WTC11 (cell line): Measurements from ENCODE around the gene PPP2R5E. TPM values are rescaled to one million over a fixed set of nuclear protein-coding genes. Genes with fewer than 3 reads are reported as not detected.
A peak's percentile ranks its signal among the peaks of the same experiment; 100 is the strongest.

Experiments used
- AR ChIP-seq: fragments of 250-450 bp; sonication (Bioruptor Pico); IDR thresholded peaks from 2 replicates; pipeline ENCODE4 v1.9.0; 2021; ENCODE audit warnings: mild to moderate bottlenecking
- ATF3 ChIP-seq: sonication (generic); formaldehyde crosslinking; conservative IDR thresholded peaks from 2 replicates; pipeline ENCODE4 v1.8.1; 2022; ENCODE audit warnings: mild to moderate bottlenecking, missing genetic modification reagents
- ATF6 ChIP-seq: sonication (generic); formaldehyde crosslinking; IDR thresholded peaks from 2 replicates; pipeline ENCODE4 v1.8.1; 2023; ENCODE audit warnings: mild to moderate bottlenecking, missing genetic modification reagents
- CBFB ChIP-seq: sonication (generic); formaldehyde crosslinking; IDR thresholded peaks from 2 replicates; pipeline ENCODE4 v1.8.1; 2022; ENCODE audit warnings: mild to moderate bottlenecking, low read depth, missing genetic modification reagents
- CREB1 ChIP-seq: sonication (generic); formaldehyde crosslinking; IDR thresholded peaks from 2 replicates; pipeline ENCODE4 v1.8.0; 2023; ENCODE audit warnings: mild to moderate bottlenecking, missing genetic modification reagents
- E2F1 ChIP-seq: sonication (generic); formaldehyde crosslinking; IDR thresholded peaks from 2 replicates; pipeline ENCODE4 v1.8.0; 2022; ENCODE audit warnings: mild to moderate bottlenecking, missing genetic modification reagents
- E2F5 ChIP-seq: sonication (generic); formaldehyde crosslinking; IDR thresholded peaks from 2 replicates; pipeline ENCODE4 v1.8.1; 2022; ENCODE audit warnings: mild to moderate bottlenecking, moderate library complexity, missing genetic modification reagents
- ESRRA ChIP-seq: sonication (generic); formaldehyde crosslinking; IDR thresholded peaks from 2 replicates; pipeline ENCODE4 v1.8.1; 2022; ENCODE audit warnings: mild to moderate bottlenecking, missing genetic modification reagents, borderline replicate concordance
- ETV6 ChIP-seq: sonication (generic); formaldehyde crosslinking; IDR thresholded peaks from 2 replicates; pipeline ENCODE4 v1.8.1; 2022; ENCODE audit warnings: mild to moderate bottlenecking, missing genetic modification reagents
- FOXK1 ChIP-seq: sonication (generic); formaldehyde crosslinking; IDR thresholded peaks from 2 replicates; pipeline ENCODE4 v1.8.0; 2022; ENCODE audit warnings: mild to moderate bottlenecking, moderate library complexity, missing genetic modification reagents
- FOXP4 ChIP-seq: sonication (generic); formaldehyde crosslinking; IDR thresholded peaks from 2 replicates; pipeline ENCODE4 v1.8.0; 2022; ENCODE audit warnings: mild to moderate bottlenecking, missing genetic modification reagents
- GTF2I ChIP-seq: fragments of 250-450 bp; sonication (Bioruptor Pico); conservative IDR thresholded peaks from 2 replicates; pipeline ENCODE4 v1.4.0; 2021; ENCODE audit warnings: mild to moderate bottlenecking
- NFYB ChIP-seq: sonication (generic); formaldehyde crosslinking; conservative IDR thresholded peaks from 2 replicates; pipeline ENCODE4 v1.8.0; 2022; ENCODE audit warnings: low read depth, missing genetic modification reagents
- NR1H2 ChIP-seq: sonication (generic); formaldehyde crosslinking; IDR thresholded peaks from 2 replicates; pipeline ENCODE4 v1.9.0; 2021; ENCODE audit warnings: mild to moderate bottlenecking, moderate library complexity, missing genetic modification reagents
- NR2C2 ChIP-seq: sonication (generic); formaldehyde crosslinking; IDR thresholded peaks from 2 replicates; pipeline ENCODE4 v1.8.0; 2022; ENCODE audit warnings: mild to moderate bottlenecking, missing genetic modification reagents
- PRDM15 ChIP-seq: sonication (generic); formaldehyde crosslinking; IDR thresholded peaks from 2 replicates; pipeline ENCODE4 v1.8.0; 2022; ENCODE audit warnings: missing genetic modification reagents
- RELA ChIP-seq: sonication (generic); formaldehyde crosslinking; IDR thresholded peaks from 2 replicates; pipeline ENCODE4 v1.8.1; 2022; ENCODE audit warnings: missing genetic modification reagents, mild to moderate bottlenecking, borderline replicate concordance
- SOX15 ChIP-seq: fragments of 250-450 bp; sonication (Bioruptor Pico); IDR thresholded peaks from 2 replicates; pipeline ENCODE4 v1.9.0; 2021; ENCODE audit warnings: mild to moderate bottlenecking
- USF1 ChIP-seq: sonication (generic); formaldehyde crosslinking; IDR thresholded peaks from 2 replicates; pipeline ENCODE4 v1.8.0; 2022; ENCODE audit warnings: mild to moderate bottlenecking, missing genetic modification reagents
- ZBTB43 ChIP-seq: sonication (generic); formaldehyde crosslinking; IDR thresholded peaks from 2 replicates; pipeline ENCODE4 v1.8.1; 2023; ENCODE audit warnings: mild to moderate bottlenecking, missing genetic modification reagents
- ZMAT4 ChIP-seq: fragments of 250-450 bp; sonication (Bioruptor Pico); IDR thresholded peaks from 2 replicates; pipeline ENCODE4 v1.9.0; 2021; ENCODE audit warnings: mild to moderate bottlenecking
- ZNF263 ChIP-seq: sonication (generic); formaldehyde crosslinking; IDR thresholded peaks from 2 replicates; pipeline ENCODE4 v1.8.1; 2022; ENCODE audit warnings: low read depth, mild to moderate bottlenecking, moderate library complexity, missing genetic modification reagents
- total RNA-seq: library from RNA; stranded (reverse); gene quantifications from 3 replicates; pipeline ENCODE4 v1.2.3, GENCODE V29; 2021

The PPP2R5E gene
- total RNA-seq, 1 experiment from 2014 or later: 59.0 TPM

GRCh38 chr14:63543000-63543825, at the start of gene PPP2R5E (continued):
- peak; percentile 80; the same call in 1 of the 2 replicates for TF ChIP-seq ZBTB43 (CRISPR knock-in tag)
- no peak for TF ChIP-seq ATF3 (CRISPR knock-in tag)
- no peak for TF ChIP-seq E2F1
- TF ChIP-seq ESRRA (CRISPR knock-in tag): 0 out of 2 replicates have a peak, but pooled peaks have one; percentile 26
- TF ChIP-seq ZNF263 (CRISPR knock-in tag): no peak
- no peak for TF ChIP-seq ZMAT4
- no peak for TF ChIP-seq NR1H2 (CRISPR knock-in tag)
- TF ChIP-seq CREB1 (CRISPR knock-in tag): no peak
- no peak for TF ChIP-seq SOX15 (CRISPR knock-in tag)
- peak; percentile 76 for TF ChIP-seq FOXK1 (CRISPR knock-in tag)
- TF ChIP-seq ATF6 (CRISPR knock-in tag): no peak
- no peak for TF ChIP-seq RELA (CRISPR knock-in tag)
- TF ChIP-seq ETV6 (CRISPR knock-in tag): 0 out of 2 replicates have a peak, but pooled peaks have one; percentile 17
- no peak for TF ChIP-seq AR (CRISPR knock-in tag)
- peak; percentile 92 for TF ChIP-seq NFYB (CRISPR knock-in tag)
- no peak for TF ChIP-seq PRDM15
- TF ChIP-seq FOXP4 (CRISPR knock-in tag): no peak; the same call in 1 of the 2 replicates
- no peak for TF ChIP-seq NR2C2 (CRISPR knock-in tag)
- no peak; the same call in 1 of the 2 replicates for TF ChIP-seq E2F5 (CRISPR knock-in tag)
- 0 out of 2 replicates have a peak, but pooled peaks have one; percentile 35 for TF ChIP-seq USF1 (CRISPR knock-in tag)
- TF ChIP-seq GTF2I (CRISPR knock-in tag): no peak
- TF ChIP-seq CBFB (CRISPR knock-in tag): no peak
